IPS-18c (cell line): ENCODE data around the gene GDA.

Experiments
- H3K4me3 ChIP-seq: 2 replicates; pipeline ENCODE4 v1.7.0; 2013; ENCODE audit warnings: low read depth, mild to moderate bottlenecking, low read length, moderate library complexity; ENCODE audit not compliant: insufficient read depth
- H3K9me3 ChIP-seq: one replicate; pipeline ENCODE4 v1.6.1; 2013; ENCODE audit warnings: mild to moderate bottlenecking, low read length, moderate library complexity; ENCODE audit not compliant: control insufficient read depth, insufficient read depth

GDA gene

GRCh38 chr9:72187121-72187695, 38.0 kb downstream of the GDA start:
- Histone ChIP-seq H3K9me3 (peaks cover 5% of the 10 kb centered on the region), H3K4me3 (no peak overlapping the region)

- H3K9me3 ChIP-seq, result peaks cover 2% of the 10 kb centered on the region
- no peak overlapping the region for H3K4me3 ChIP-seq
Measured at GRCh38 chr9:72188232-72188631, 39.0 kb downstream of the GDA start.

GRCh38 chr9:72193478-72193881, 44.2 kb downstream of the GDA start:
- Histone ChIP-seq H3K4me3 (no peak overlapping the region), H3K9me3 (no peaks in the 10 kb centered on the region)

GRCh38 chr9:72199238-72199637, 50.0 kb downstream of the GDA start:
- H3K9me3 ChIP-seq, result no peaks in the 10 kb centered on the region
- no peak overlapping the region for H3K4me3 ChIP-seq

GRCh38 chr9:72200452-72200851, 51.2 kb downstream of the GDA start:
- H3K4me3 ChIP-seq, result no peak overlapping the region
- no peaks in the 10 kb centered on the region for H3K9me3 ChIP-seq

- Histone ChIP-seq H3K9me3 (no peaks in the 10 kb centered on the region), H3K4me3 (no peak overlapping the region)
Measured at GRCh38 chr9:72202009-72202408, 52.8 kb downstream of the GDA start.

- Histone ChIP-seq H3K4me3 (no peak overlapping the region), H3K9me3 (no peaks in the 10 kb centered on the region)
Measured at GRCh38 chr9:72203205-72203803, 54.1 kb downstream of the GDA start.

GRCh38 chr9:72204062-72204461, 54.8 kb downstream of the GDA start:
- no peak overlapping the region for H3K4me3 ChIP-seq
- H3K9me3 ChIP-seq, result no peaks in the 10 kb centered on the region

- Histone ChIP-seq H3K9me3 (no peaks in the 10 kb centered on the region), H3K4me3 (no peak overlapping the region)
Measured at GRCh38 chr9:72205513-72205912, 56.3 kb downstream of the GDA start.

- Histone ChIP-seq H3K9me3 (no peaks in the 10 kb centered on the region), H3K4me3 (no peak overlapping the region)
Measured at GRCh38 chr9:72207278-72207677, 58.0 kb downstream of the GDA start.

- H3K4me3 ChIP-seq, result no peak overlapping the region
- H3K9me3 ChIP-seq, result no peaks in the 10 kb centered on the region
Measured at GRCh38 chr9:72210522-72210921, 61.3 kb downstream of the GDA start.

- H3K4me3 ChIP-seq, result no peak overlapping the region
- no peaks in the 10 kb centered on the region for H3K9me3 ChIP-seq
Measured at GRCh38 chr9:72211047-72211446, 61.8 kb downstream of the GDA start.

- no peaks in the 10 kb centered on the region for H3K9me3 ChIP-seq
- H3K4me3 ChIP-seq, result no peak overlapping the region
Measured at GRCh38 chr9:72213906-72214305, 64.7 kb downstream of the GDA start.

GRCh38 chr9:72217306-72217842, 68.1 kb downstream of the GDA start:
- no peaks in the 10 kb centered on the region for H3K9me3 ChIP-seq
- no peak overlapping the region for H3K4me3 ChIP-seq

- no peak overlapping the region for H3K4me3 ChIP-seq
Measured at GRCh38 chr9:72220589-72220988, 71.3 kb downstream of the GDA start.

GRCh38 chr9:72226146-72226812, 77.0 kb downstream of the GDA start:
- Histone ChIP-seq H3K4me3 (no peak overlapping the region), H3K9me3 (no peaks in the 10 kb centered on the region)

More at GRCh38 chr9:72220589-72220988, 71.3 kb downstream of the GDA start:
- H3K9me3 ChIP-seq, result no peaks in the 10 kb centered on the region

GRCh38 chr9:72228282-72228681, 79.0 kb downstream of the GDA start:
- H3K4me3 ChIP-seq, result no peak overlapping the region
- no peaks in the 10 kb centered on the region for H3K9me3 ChIP-seq

- no peaks in the 10 kb centered on the region for H3K9me3 ChIP-seq
Measured at GRCh38 chr9:72232778-72233177, 83.5 kb downstream of the GDA start.

More at GRCh38 chr9:72232778-72233177, 83.5 kb downstream of the GDA start:
- no peak overlapping the region for H3K4me3 ChIP-seq
